WTC11 (cell line): ENCODE measurements around the gene LGI4. TPM values are rescaled to one million over a fixed set of nuclear protein-coding genes. Genes with fewer than 3 reads are reported as not detected.

Source experiments
- ATAC-seq: fragments of 200-7000 bp; cut with Tn5 transposase; 2 replicates; pipeline ENCODE4 v1.10.0; 2021; ENCODE audit warnings: mild to moderate bottlenecking, moderate library complexity
- CTCF ChIA-PET: fragments of 300-600 bp; sonication (Branson Sonifier 250); formaldehyde crosslinking; loops from one replicate; lab custom pipeline; 2021; ENCODE audit warnings: antibody characterized with exemption; lab: Charles Lee
- POLR2A ChIA-PET: fragments of 350-600 bp; sonication (Branson Sonifier 250); formaldehyde crosslinking; loops from one replicate; lab custom pipeline; 2021; ENCODE audit warnings: antibody characterized with exemption; lab: Charles Lee
- DNase-seq: peaks from one replicate; pipeline ENCODE4 v3.0.0; 2021; ENCODE audit warnings: low spot score
- H3K27ac Mint-ChIP-seq: 2 replicates; pipeline ENCODE4 v1.8.0; 2021; ENCODE audit warnings: mixed read lengths
- H3K27me3 Mint-ChIP-seq: 2 replicates; pipeline ENCODE4 v1.8.0; 2021; ENCODE audit warnings: low read depth, mild to moderate bottlenecking, moderate library complexity, mixed read lengths
- H3K36me3 Mint-ChIP-seq: 2 replicates; pipeline ENCODE4 v1.8.0; 2021; ENCODE audit warnings: mixed read lengths
- H3K4me1 Mint-ChIP-seq: 2 replicates; pipeline ENCODE4 v1.8.0; 2022; ENCODE audit warnings: mixed read lengths
- H3K4me3 Mint-ChIP-seq: 2 replicates; pipeline ENCODE4 v1.8.0; 2021; ENCODE audit warnings: mild to moderate bottlenecking, moderate library complexity, mixed read lengths
- H3K9me3 Mint-ChIP-seq: 2 replicates; pipeline ENCODE4 v1.8.0; 2021; ENCODE audit warnings: mixed read lengths
- ATF1 ChIP-seq: sonication (generic); formaldehyde crosslinking; IDR thresholded peaks from 2 replicates; pipeline ENCODE4 v1.8.1; 2023; ENCODE audit warnings: mild to moderate bottlenecking, moderate library complexity, missing genetic modification reagents
- ETV6 ChIP-seq: sonication (generic); formaldehyde crosslinking; IDR thresholded peaks from 2 replicates; pipeline ENCODE4 v1.8.1; 2022; ENCODE audit warnings: mild to moderate bottlenecking, missing genetic modification reagents
- GABPB1 ChIP-seq: sonication (generic); formaldehyde crosslinking; IDR thresholded peaks from 2 replicates; pipeline ENCODE4 v1.8.1; 2023; ENCODE audit warnings: mild to moderate bottlenecking, missing genetic modification reagents
- GRHL2 ChIP-seq: fragments of 250-450 bp; sonication (Bioruptor Pico); IDR thresholded peaks from 2 replicates; pipeline ENCODE4 v1.8.0; 2022; ENCODE audit warnings: mild to moderate bottlenecking, moderate library complexity; ENCODE audit not compliant: insufficient replicate concordance, severe bottlenecking
- IRF2 ChIP-seq: sonication (generic); formaldehyde crosslinking; IDR thresholded peaks from 2 replicates; pipeline ENCODE4 v1.8.0; 2022; ENCODE audit warnings: low read depth, missing genetic modification reagents, borderline replicate concordance
- NR3C1 ChIP-seq: sonication (generic); formaldehyde crosslinking; conservative IDR thresholded peaks from 2 replicates; pipeline ENCODE4 v1.8.1; 2023; ENCODE audit warnings: low read depth, mild to moderate bottlenecking, missing genetic modification reagents
- ZNF121 ChIP-seq: sonication (generic); formaldehyde crosslinking; IDR thresholded peaks from 2 replicates; pipeline ENCODE4 v1.8.0; 2023; ENCODE audit warnings: missing genetic modification reagents
- ZNF423 ChIP-seq: fragments of 250-450 bp; sonication (Bioruptor Pico); IDR thresholded peaks from 2 replicates; pipeline ENCODE4 v2.1.2; 2022; ENCODE audit warnings: mild to moderate bottlenecking, moderate library complexity
- ZNF671 ChIP-seq: fragments of 250-450 bp; sonication (Bioruptor Pico); IDR thresholded peaks from 2 replicates; pipeline ENCODE4 v1.8.0; 2021; ENCODE audit warnings: mild to moderate bottlenecking
- total RNA-seq: library from RNA; stranded (reverse); gene quantifications from 3 replicates; pipeline ENCODE4 v1.2.3, GENCODE V29; 2021
- TF ChIP-seq, protein P1 (sequence below): sonication (generic); formaldehyde crosslinking; IDR thresholded peaks from 2 replicates; pipeline ENCODE4 v1.8.0; 2023; ENCODE audit warnings: mild to moderate bottlenecking, missing genetic modification reagents
- TF ChIP-seq, protein P2 (sequence below): sonication (generic); formaldehyde crosslinking; IDR thresholded peaks from 2 replicates; pipeline ENCODE4 v1.8.1; 2022; ENCODE audit warnings: mild to moderate bottlenecking, missing genetic modification reagents, moderate library complexity, borderline replicate concordance
- TF ChIP-seq, protein P3 (sequence below): sonication (generic); formaldehyde crosslinking; conservative IDR thresholded peaks from 2 replicates; pipeline ENCODE4 v1.8.1; 2022; ENCODE audit warnings: mild to moderate bottlenecking, missing genetic modification reagents
- TF ChIP-seq, protein P4 (sequence below): fragments of 250-450 bp; sonication (Bioruptor Pico); IDR thresholded peaks from 2 replicates; pipeline ENCODE4 v1.8.0; 2021; ENCODE audit warnings: mild to moderate bottlenecking
- TF ChIP-seq, protein P5 (sequence below): fragments of 250-450 bp; sonication (Bioruptor Pico); IDR thresholded peaks from 2 replicates; pipeline ENCODE4 v1.9.0; 2021; ENCODE audit warnings: mild to moderate bottlenecking
- TF ChIP-seq, protein P6 (sequence below): sonication (generic); formaldehyde crosslinking; IDR thresholded peaks from 2 replicates; pipeline ENCODE4 v1.8.1; 2023; ENCODE audit warnings: mild to moderate bottlenecking, missing genetic modification reagents
- TF ChIP-seq, protein P7 (sequence below): sonication (generic); formaldehyde crosslinking; IDR thresholded peaks from 2 replicates; pipeline ENCODE4 v1.8.1; 2022; ENCODE audit warnings: low read depth, missing genetic modification reagents, borderline replicate concordance

Gene LGI4
- total RNA-seq, 1 experiment from 2014 or later = 14.2 TPM

DNA sequence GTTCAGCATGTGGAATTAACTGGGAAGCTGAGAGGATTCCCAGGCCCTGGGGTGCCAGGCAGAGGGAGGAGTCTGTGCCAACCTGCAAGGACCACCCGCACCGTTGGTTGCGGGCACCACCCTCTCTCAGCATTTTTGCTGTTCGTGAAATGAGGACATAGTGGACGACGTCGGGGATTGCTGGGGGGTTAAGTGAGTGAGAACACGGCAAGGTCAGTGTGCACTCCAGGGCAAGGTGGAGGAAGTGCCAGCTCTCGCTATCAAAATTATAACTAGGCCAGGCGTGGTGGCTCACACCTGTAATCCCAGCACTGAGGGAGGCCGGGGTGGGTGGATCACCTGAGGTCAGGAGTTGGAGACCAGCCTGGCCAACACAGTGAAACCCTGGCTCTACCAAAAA is 17.1 kb downstream of the LGI4 start (continued):
- TF ChIP-seq ZNF423 (CRISPR knock-in tag) (no peak), GRHL2 (CRISPR knock-in tag) (no peak), NR3C1 (no peak), ZNF671 (CRISPR knock-in tag) (no peak), ETV6 (no peak)
- TF ChIP-seq, protein P1, sequence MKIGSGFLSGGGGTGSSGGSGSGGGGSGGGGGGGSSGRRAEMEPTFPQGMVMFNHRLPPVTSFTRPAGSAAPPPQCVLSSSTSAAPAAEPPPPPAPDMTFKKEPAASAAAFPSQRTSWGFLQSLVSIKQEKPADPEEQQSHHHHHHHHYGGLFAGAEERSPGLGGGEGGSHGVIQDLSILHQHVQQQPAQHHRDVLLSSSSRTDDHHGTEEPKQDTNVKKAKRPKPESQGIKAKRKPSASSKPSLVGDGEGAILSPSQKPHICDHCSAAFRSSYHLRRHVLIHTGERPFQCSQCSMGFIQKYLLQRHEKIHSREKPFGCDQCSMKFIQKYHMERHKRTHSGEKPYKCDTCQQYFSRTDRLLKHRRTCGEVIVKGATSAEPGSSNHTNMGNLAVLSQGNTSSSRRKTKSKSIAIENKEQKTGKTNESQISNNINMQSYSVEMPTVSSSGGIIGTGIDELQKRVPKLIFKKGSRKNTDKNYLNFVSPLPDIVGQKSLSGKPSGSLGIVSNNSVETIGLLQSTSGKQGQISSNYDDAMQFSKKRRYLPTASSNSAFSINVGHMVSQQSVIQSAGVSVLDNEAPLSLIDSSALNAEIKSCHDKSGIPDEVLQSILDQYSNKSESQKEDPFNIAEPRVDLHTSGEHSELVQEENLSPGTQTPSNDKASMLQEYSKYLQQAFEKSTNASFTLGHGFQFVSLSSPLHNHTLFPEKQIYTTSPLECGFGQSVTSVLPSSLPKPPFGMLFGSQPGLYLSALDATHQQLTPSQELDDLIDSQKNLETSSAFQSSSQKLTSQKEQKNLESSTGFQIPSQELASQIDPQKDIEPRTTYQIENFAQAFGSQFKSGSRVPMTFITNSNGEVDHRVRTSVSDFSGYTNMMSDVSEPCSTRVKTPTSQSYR (CRISPR knock-in tag) = no peak
- TF ChIP-seq, protein P2, sequence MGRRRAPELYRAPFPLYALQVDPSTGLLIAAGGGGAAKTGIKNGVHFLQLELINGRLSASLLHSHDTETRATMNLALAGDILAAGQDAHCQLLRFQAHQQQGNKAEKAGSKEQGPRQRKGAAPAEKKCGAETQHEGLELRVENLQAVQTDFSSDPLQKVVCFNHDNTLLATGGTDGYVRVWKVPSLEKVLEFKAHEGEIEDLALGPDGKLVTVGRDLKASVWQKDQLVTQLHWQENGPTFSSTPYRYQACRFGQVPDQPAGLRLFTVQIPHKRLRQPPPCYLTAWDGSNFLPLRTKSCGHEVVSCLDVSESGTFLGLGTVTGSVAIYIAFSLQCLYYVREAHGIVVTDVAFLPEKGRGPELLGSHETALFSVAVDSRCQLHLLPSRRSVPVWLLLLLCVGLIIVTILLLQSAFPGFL (CRISPR knock-in tag) = no peak

DNA sequence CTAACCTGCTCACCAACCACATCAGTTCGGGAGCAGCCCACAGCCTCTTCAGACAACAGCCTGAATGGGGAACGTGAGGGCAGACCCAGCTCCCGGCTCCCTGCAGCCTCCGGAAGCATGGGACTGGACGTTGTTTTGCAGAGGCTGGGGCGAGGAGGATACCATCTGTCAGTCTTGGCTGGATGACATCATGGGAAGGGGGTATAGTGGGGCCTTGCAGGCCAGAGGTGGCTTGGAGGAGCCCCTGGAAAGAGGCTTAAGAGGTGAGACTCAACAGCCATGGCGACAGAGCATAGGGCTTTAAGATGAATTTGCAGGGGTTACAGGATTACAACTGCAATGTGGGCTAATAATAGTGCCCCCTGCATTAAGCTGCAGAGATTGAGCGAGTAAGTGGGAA is 17.7 kb downstream of the LGI4 start:
- TF ChIP-seq ATF1 (CRISPR knock-in tag) = no peak
- TF ChIP-seq, protein P3, sequence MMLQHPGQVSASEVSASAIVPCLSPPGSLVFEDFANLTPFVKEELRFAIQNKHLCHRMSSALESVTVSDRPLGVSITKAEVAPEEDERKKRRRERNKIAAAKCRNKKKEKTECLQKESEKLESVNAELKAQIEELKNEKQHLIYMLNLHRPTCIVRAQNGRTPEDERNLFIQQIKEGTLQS = no peak
- no peak for TF ChIP-seq ZNF671 (CRISPR knock-in tag)
- TF ChIP-seq, protein P4, sequence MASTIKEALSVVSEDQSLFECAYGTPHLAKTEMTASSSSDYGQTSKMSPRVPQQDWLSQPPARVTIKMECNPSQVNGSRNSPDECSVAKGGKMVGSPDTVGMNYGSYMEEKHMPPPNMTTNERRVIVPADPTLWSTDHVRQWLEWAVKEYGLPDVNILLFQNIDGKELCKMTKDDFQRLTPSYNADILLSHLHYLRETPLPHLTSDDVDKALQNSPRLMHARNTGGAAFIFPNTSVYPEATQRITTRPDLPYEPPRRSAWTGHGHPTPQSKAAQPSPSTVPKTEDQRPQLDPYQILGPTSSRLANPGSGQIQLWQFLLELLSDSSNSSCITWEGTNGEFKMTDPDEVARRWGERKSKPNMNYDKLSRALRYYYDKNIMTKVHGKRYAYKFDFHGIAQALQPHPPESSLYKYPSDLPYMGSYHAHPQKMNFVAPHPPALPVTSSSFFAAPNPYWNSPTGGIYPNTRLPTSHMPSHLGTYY (CRISPR knock-in tag) = no peak
- TF ChIP-seq, protein P5, sequence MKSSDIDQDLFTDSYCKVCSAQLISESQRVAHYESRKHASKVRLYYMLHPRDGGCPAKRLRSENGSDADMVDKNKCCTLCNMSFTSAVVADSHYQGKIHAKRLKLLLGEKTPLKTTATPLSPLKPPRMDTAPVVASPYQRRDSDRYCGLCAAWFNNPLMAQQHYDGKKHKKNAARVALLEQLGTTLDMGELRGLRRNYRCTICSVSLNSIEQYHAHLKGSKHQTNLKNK (CRISPR knock-in tag) = no peak
- TF ChIP-seq, protein P6, sequence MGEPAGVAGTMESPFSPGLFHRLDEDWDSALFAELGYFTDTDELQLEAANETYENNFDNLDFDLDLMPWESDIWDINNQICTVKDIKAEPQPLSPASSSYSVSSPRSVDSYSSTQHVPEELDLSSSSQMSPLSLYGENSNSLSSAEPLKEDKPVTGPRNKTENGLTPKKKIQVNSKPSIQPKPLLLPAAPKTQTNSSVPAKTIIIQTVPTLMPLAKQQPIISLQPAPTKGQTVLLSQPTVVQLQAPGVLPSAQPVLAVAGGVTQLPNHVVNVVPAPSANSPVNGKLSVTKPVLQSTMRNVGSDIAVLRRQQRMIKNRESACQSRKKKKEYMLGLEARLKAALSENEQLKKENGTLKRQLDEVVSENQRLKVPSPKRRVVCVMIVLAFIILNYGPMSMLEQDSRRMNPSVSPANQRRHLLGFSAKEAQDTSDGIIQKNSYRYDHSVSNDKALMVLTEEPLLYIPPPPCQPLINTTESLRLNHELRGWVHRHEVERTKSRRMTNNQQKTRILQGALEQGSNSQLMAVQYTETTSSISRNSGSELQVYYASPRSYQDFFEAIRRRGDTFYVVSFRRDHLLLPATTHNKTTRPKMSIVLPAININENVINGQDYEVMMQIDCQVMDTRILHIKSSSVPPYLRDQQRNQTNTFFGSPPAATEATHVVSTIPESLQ (CRISPR knock-in tag) = no peak
- no peak for TF ChIP-seq IRF2
- TF ChIP-seq, protein P7, sequence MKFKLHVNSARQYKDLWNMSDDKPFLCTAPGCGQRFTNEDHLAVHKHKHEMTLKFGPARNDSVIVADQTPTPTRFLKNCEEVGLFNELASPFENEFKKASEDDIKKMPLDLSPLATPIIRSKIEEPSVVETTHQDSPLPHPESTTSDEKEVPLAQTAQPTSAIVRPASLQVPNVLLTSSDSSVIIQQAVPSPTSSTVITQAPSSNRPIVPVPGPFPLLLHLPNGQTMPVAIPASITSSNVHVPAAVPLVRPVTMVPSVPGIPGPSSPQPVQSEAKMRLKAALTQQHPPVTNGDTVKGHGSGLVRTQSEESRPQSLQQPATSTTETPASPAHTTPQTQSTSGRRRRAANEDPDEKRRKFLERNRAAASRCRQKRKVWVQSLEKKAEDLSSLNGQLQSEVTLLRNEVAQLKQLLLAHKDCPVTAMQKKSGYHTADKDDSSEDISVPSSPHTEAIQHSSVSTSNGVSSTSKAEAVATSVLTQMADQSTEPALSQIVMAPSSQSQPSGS (CRISPR knock-in tag) = no peak
- no peak for TF ChIP-seq ZNF121 (CRISPR knock-in tag)
- no peak for TF ChIP-seq GABPB1 (CRISPR knock-in tag)
- H3K4me1 Mint-ChIP-seq = peaks cover 36% of the 10 kb centered on the region
- no peak overlapping the region for H3K27ac Mint-ChIP-seq
- no peaks in the 10 kb centered on the region for H3K36me3 Mint-ChIP-seq
- H3K9me3 Mint-ChIP-seq = no peaks in the 10 kb centered on the region
- ATAC-seq = no peak
- ChIA-PET POLR2A (no interaction called here), CTCF (interaction anchor here (0.8 to 3.4 kb wide), 6 partner anchors 10 to 236 kb away, joined by 3 to 54 read pairs (median 4); partner anchors contain the start of gene LGI4)
- H3K4me3 Mint-ChIP-seq = no peak overlapping the region
- H3K27me3 Mint-ChIP-seq = peaks cover 3% of the 10 kb centered on the region
- DNase-seq = no peak
